Trophoblast cell (in vitro differentiated cells and primary cell): ENCODE results near the gene CTNNA1.
A peak's percentile ranks its signal among the peaks of the same experiment; 100 is the strongest.

Source experiments
- DNase-seq, 2 donors: peaks; one replicate each; pipeline ENCODE4 v3.0.0-alpha.2; 2016
- H2AFZ ChIP-seq: 2 replicates; pipeline ENCODE4 v1.6.1; 2013; ENCODE audit warnings: low read length, moderate library complexity, mild to moderate bottlenecking; ENCODE audit not compliant: insufficient read depth, poor library complexity
- H2AK5ac ChIP-seq: 2 replicates; pipeline ENCODE4 v1.6.1; 2013; ENCODE audit warnings: mild to moderate bottlenecking, low read length
- H2BK120ac ChIP-seq: 2 replicates; pipeline ENCODE4 v1.6.1; 2013; ENCODE audit warnings: low read length, mild to moderate bottlenecking, moderate library complexity; ENCODE audit not compliant: insufficient read depth, poor library complexity
- H2BK12ac ChIP-seq: 2 replicates; pipeline ENCODE4 v1.6.1; 2013; ENCODE audit warnings: mild to moderate bottlenecking, low read length, moderate library complexity
- H2BK5ac ChIP-seq: 2 replicates; pipeline ENCODE4 v1.6.1; 2013; ENCODE audit warnings: low read length, low read depth, moderate library complexity, mild to moderate bottlenecking; ENCODE audit not compliant: poor library complexity
- H3K14ac ChIP-seq: 2 replicates; pipeline ENCODE4 v1.6.1; 2013; ENCODE audit warnings: mild to moderate bottlenecking, low read length
- H3K18ac ChIP-seq: 2 replicates; pipeline ENCODE4 v1.6.1; 2013; ENCODE audit warnings: mild to moderate bottlenecking, low read length
- H3K23ac ChIP-seq: 2 replicates; pipeline ENCODE4 v1.6.1; 2013; ENCODE audit warnings: low read length
- H3K27ac ChIP-seq: 2 replicates; pipeline ENCODE4 v1.5.1; 2013; ENCODE audit warnings: low read depth, mild to moderate bottlenecking, inconsistent platforms, low read length, moderate library complexity
- H3K27me3 ChIP-seq: 2 replicates; pipeline ENCODE4 v1.6.1; 2013; ENCODE audit warnings: inconsistent platforms, mild to moderate bottlenecking, low read length, moderate library complexity; ENCODE audit not compliant: insufficient read depth
- H3K36me3 ChIP-seq, 2 experiments: 1 replicate in 1 of 2; 2 replicates in 1 of 2; pipeline ENCODE4 v1.6.1; 2013; ENCODE audit warnings: low read length in 2 of 2, mild to moderate bottlenecking in 2 of 2, moderate library complexity in 1 of 2; ENCODE audit not compliant: insufficient read depth in 2 of 2, control insufficient read depth in 1 of 2
- H3K4ac ChIP-seq: 2 replicates; pipeline ENCODE4 v1.6.1; 2013; ENCODE audit warnings: low read depth, mild to moderate bottlenecking, low read length, moderate library complexity
- H3K4me1 ChIP-seq, 2 experiments: 1 replicate in 1 of 2; 2 replicates in 1 of 2; pipeline ENCODE4 v1.6.1; 2013; ENCODE audit warnings: low read length in 2 of 2, mild to moderate bottlenecking in 2 of 2, moderate library complexity in 1 of 2; ENCODE audit not compliant: insufficient read depth in 2 of 2, control insufficient read depth in 1 of 2
- H3K4me2 ChIP-seq: 2 replicates; pipeline ENCODE4 v1.6.1; 2013; ENCODE audit warnings: inconsistent platforms, mild to moderate bottlenecking, low read length, moderate library complexity
- H3K4me3 ChIP-seq: 2 replicates; pipeline ENCODE4 v1.5.1; 2013; ENCODE audit warnings: mild to moderate bottlenecking, low read depth, low read length, inconsistent platforms
- H3K79me1 ChIP-seq: one replicate; pipeline ENCODE4 v1.6.1; 2013; ENCODE audit warnings: low read length
- H3K79me2 ChIP-seq: 2 replicates; pipeline ENCODE4 v1.6.1; 2013; ENCODE audit warnings: low read length, mild to moderate bottlenecking; ENCODE audit not compliant: control insufficient read depth, insufficient read depth, poor library complexity
- H3K9ac ChIP-seq: 2 replicates; pipeline ENCODE4 v1.6.1; 2013; ENCODE audit warnings: mild to moderate bottlenecking, low read length
- H3K9me3 ChIP-seq: 2 replicates; pipeline ENCODE4 v1.6.1; 2013; ENCODE audit warnings: low read depth, mild to moderate bottlenecking, control low read depth, inconsistent platforms, low read length; ENCODE audit not compliant: insufficient read depth
- H4K12ac ChIP-seq: 2 replicates; pipeline ENCODE4 v1.6.1; 2013; ENCODE audit warnings: low read depth, mild to moderate bottlenecking, low read length, moderate library complexity
- H4K8ac ChIP-seq: 2 replicates; pipeline ENCODE4 v1.6.1; 2013; ENCODE audit warnings: low read depth, mild to moderate bottlenecking, low read length, moderate library complexity
- H4K91ac ChIP-seq: one replicate; pipeline ENCODE4 v1.6.1; 2013; ENCODE audit warnings: low read depth, mild to moderate bottlenecking, low read length, moderate library complexity
- WGBS: extraction: QIAGEN DNeasy Blood & Tissue Kit; methylation state at CpG from one replicate; pipeline ENCODE4 v1.1.7; 2013; ENCODE audit warnings: missing lambda C conversion rate; ENCODE audit not compliant: insufficient read length, insufficient coverage; ENCODE audit errors: extremely low coverage; 5-methylcytosine and 5-hydroxymethylcytosine counted together

CTNNA1 gene

DNA sequence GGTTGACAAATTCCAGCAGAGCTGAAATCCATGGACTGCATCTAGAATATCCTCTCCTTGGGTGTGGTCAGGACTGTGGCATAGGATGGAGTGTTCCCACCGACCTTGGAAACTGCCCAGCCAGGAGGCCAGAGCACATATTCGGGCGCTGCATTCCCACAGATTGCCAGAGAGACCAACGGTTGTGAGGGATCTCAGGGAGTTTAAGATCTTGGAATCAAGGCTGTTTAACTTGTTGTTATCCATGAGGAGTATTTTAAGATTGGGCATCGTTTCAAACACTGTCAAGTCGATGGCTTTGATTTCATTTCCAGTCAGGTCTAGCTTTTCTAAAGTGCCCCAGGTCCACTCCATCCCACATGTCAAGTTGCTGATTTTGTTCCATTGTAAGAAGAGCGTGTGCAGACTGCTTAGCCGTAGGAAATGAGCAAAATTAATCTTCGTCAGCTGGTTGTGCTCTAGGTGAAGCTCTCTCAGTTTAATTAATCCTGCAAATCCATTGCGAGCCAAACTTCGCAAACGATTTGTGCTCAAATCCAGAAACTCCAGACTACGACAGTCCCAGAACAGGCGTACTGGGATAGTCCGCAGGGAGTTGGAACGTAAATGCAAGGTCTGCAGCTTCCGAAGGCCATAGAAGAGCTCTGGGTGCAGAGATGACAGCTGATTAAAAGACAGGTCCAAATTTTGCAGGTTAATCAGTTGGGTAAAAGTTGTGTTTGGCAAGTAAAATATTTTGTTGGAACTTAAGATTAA is 120.4 kb downstream of the CTNNA1 start:
- no peak overlapping the region for H2BK5ac ChIP-seq
- WGBS = no CpG with 5 or more reads among the region's 17 CpGs

GRCh38 chr5:138874241-138874640 is 121.0 kb downstream of the CTNNA1 start:
- Histone ChIP-seq H2BK5ac (no peak overlapping the region), H4K12ac (peak overlapping the region; percentile 74), H4K91ac (no peak overlapping the region), H3K9ac (no peak overlapping the region), H3K14ac (no peak overlapping the region), H3K4me3 (no peak overlapping the region), H3K9me3 (no peaks in the 10 kb centered on the region), H3K23ac (no peak overlapping the region), H3K27ac (no peak overlapping the region), H4K8ac (no peak overlapping the region), H3K36me3 (no peaks in the 10 kb centered on the region), H3K4ac (no peak overlapping the region), H3K4me1 (peaks cover 4 to 5% of the 10 kb centered on the region in 2 experiments), H2AK5ac (no peak overlapping the region), H2BK12ac (no peak overlapping the region), H3K79me2 (peaks cover 10% of the 10 kb centered on the region), H3K79me1 (peaks cover 3% of the 10 kb centered on the region), H3K18ac (peak overlapping the region; percentile 85), H2AFZ (no peak overlapping the region), H3K27me3 (no peaks in the 10 kb centered on the region), H3K4me2 (no peak overlapping the region), H2BK120ac (no peak overlapping the region)
- WGBS = no CpG with 5 or more reads among the region's 6 CpGs
- peak; percentile 68 to 83 for DNase-seq

More for the DNA sequence above, 120.4 kb downstream of the CTNNA1 start:
- Histone ChIP-seq H3K14ac (no peak overlapping the region), H3K9me3 (no peaks in the 10 kb centered on the region), H3K18ac (no peak overlapping the region), H3K23ac (no peak overlapping the region), H3K4me3 (no peak overlapping the region), H3K9ac (no peak overlapping the region), H3K27ac (no peak overlapping the region), H4K91ac (no peak overlapping the region), H3K79me2 (peaks cover 8% of the 10 kb centered on the region), H3K4me1 (peaks cover 4 to 5% of the 10 kb centered on the region in 2 experiments), H4K8ac (no peak overlapping the region), H2BK120ac (no peak overlapping the region), H3K27me3 (no peaks in the 10 kb centered on the region), H3K4ac (peak overlapping the region; percentile 42), H3K79me1 (peaks cover 3% of the 10 kb centered on the region), H2AFZ (no peak overlapping the region), H4K12ac (no peak overlapping the region), H2BK12ac (no peak overlapping the region), H3K4me2 (no peak overlapping the region), H2AK5ac (no peak overlapping the region), H3K36me3 (no peaks in the 10 kb centered on the region)
- no peak for DNase-seq

GRCh38 chr5:138874771-138875551 is 121.7 kb downstream of the CTNNA1 start, which contains the start of gene LRRTM2:
Gene LRRTM2, minus strand, starts transcription at chr5:138875335. Its CDS starts 424 bp downstream, at chr5:138874911.
- peak within 1 kb of the TSS; percentile 74 for H4K12ac ChIP-seq
- no peak within 1 kb of the TSS for H3K4me3 ChIP-seq
- H3K4ac ChIP-seq = peak within 1 kb of the TSS; percentile 35
- no peak within 1 kb of the TSS for H2BK12ac ChIP-seq
- peak within 1 kb of the TSS; percentile 85 for H3K18ac ChIP-seq
- no peaks in the 10 kb centered on the region for H3K27me3 ChIP-seq
- H3K9me3 ChIP-seq = no peaks in the 10 kb centered on the region
- H3K27ac ChIP-seq = no peak within 1 kb of the TSS
- peaks cover 3% of the 10 kb centered on the region for H3K79me1 ChIP-seq
- H2BK120ac ChIP-seq = no peak within 1 kb of the TSS
- no peak within 1 kb of the TSS for H3K14ac ChIP-seq
- H3K23ac ChIP-seq = no peak within 1 kb of the TSS
- no CpG with 5 or more reads among the region's 18 CpGs for WGBS
- H2AK5ac ChIP-seq = no peak within 1 kb of the TSS
- DNase-seq = peak in 1 of 2 donors; percentile 20
- H4K91ac ChIP-seq = no peak within 1 kb of the TSS
- H2AFZ ChIP-seq = no peak within 1 kb of the TSS
- H3K36me3 ChIP-seq = no peaks in the 10 kb centered on the region
- no peak within 1 kb of the TSS for H3K9ac ChIP-seq
- H3K4me2 ChIP-seq = no peak within 1 kb of the TSS
- H2BK5ac ChIP-seq = no peak within 1 kb of the TSS
- H4K8ac ChIP-seq = no peak within 1 kb of the TSS
- H3K4me1 ChIP-seq = peaks cover 4 to 5% of the 10 kb centered on the region in 2 experiments
- peaks cover 10% of the 10 kb centered on the region for H3K79me2 ChIP-seq

GRCh38 chr5:138875552-138875875 is 122.3 kb downstream of the CTNNA1 start:
- H3K4me2 ChIP-seq = no peak overlapping the region
- H3K4me3 ChIP-seq = no peak overlapping the region
- H3K23ac ChIP-seq = no peak overlapping the region
- DNase-seq = no peak
- no peak overlapping the region for H2BK5ac ChIP-seq
- H3K18ac ChIP-seq = no peak overlapping the region
- no peak overlapping the region for H2BK120ac ChIP-seq
- H2AK5ac ChIP-seq = no peak overlapping the region
- H3K9ac ChIP-seq = no peak overlapping the region
- H3K4me1 ChIP-seq = peaks cover 4% of the 10 kb centered on the region in 2 experiments
- no peak overlapping the region for H3K27ac ChIP-seq
- no peak overlapping the region for H4K12ac ChIP-seq
- no peak overlapping the region for H2AFZ ChIP-seq
- WGBS = no CpG with 5 or more reads among the region's 2 CpGs
- peaks cover 10% of the 10 kb centered on the region for H3K79me2 ChIP-seq
- H4K91ac ChIP-seq = no peak overlapping the region
- H3K79me1 ChIP-seq = peaks cover 2% of the 10 kb centered on the region
- peaks cover 0 to 3% of the 10 kb centered on the region in 2 experiments for H3K36me3 ChIP-seq
- H3K4ac ChIP-seq = peak overlapping the region; percentile 13
- H3K9me3 ChIP-seq = no peaks in the 10 kb centered on the region
- no peak overlapping the region for H2BK12ac ChIP-seq
- no peak overlapping the region for H3K14ac ChIP-seq
- no peak overlapping the region for H4K8ac ChIP-seq
- H3K27me3 ChIP-seq = no peaks in the 10 kb centered on the region
